SKM-1 treated with dmso at 0.1 percent for 144 hours (cell line): ENCODE results near the gene ABI3.
"Not testable (repeated sequence)": the region's sequence is repeated elsewhere in the genome, so short reads cannot be mapped to it uniquely, and the experiment has no call there.

Source experiments
- DNase-seq: peaks from one replicate; lab custom pipeline; 2025; ENCODE audit not compliant: unreplicated experiment; lab: John Stamatoyannopoulos, UW

The ABI3 gene

DNA sequence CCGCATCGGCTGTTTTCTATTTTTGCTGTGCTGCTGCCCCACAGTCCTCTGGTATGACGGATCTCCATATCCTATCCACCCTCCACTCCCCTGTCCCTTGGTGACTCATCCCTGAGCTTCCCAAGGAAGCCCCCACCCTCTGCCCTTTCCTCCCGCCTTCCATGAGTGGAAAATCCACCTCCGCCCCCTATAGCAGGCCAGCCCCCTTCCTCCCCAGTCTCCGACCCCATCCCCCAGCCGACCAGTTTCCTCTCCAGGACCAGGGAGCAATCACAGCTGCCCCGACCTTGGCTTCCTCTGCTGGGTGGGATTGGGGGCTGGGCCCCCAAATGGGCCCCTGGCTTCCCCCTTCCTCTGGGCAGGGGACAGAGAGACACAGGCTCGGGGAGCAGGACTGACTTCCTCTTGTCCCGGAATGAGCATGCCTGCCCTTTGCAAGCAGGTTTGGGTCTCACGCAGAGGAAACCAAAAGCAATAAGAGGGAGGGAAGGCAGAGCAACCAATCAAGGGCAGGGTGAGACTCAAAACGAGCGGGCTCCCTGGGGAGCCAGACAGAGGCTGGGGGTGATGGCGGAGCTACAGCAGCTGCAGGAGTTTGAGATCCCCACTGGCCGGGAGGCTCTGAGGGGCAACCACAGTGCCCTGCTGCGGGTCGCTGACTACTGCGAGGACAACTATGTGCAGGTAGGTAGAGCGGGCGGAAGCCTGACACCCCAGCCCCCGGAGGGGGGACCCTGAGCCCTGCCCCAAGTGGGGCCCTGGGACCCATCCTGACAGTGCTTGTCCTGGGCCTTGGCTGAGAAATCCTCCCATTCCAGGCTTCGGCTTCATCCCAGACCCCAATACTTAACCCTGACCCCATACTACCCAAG lies at the start of gene ABI3, which contains the start of gene GNGT2:
ABI3 (plus strand) TSS at position 550 of the 872 bp plus-strand sequence; CDS start at position 568, 18 bp downstream.
GNGT2 (minus strand) TSS at position 417 of the 872 bp plus-strand sequence. CDS start 3,152 bp downstream, outside the sequence.
- DNase-seq = peak; percentile 72

DNA sequence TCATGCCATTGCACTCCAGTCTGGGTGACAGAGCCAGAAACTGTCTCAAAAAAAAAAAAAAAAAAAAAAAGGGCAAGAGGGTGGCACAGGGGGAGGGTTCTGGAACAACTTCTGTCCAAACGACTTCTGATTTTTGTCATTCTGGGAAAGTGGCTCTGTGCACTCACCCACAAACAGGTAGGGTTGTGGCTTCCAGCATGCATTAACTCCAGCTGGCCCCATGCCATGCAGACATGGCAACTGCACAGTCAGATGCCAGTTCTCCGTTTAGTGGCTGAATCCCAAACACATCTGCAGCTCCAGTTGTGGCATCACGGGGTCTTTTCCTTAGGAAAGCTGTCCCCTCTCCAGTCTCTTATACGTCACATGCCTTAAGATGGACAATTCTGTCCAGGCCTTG lies 47.6 kb upstream of the ABI3 start:
- DNase-seq = no peak

GRCh38 chr17:49165143-49165542 lies 45.4 kb upstream of the ABI3 start:
- DNase-seq = no peak

GRCh38 chr17:49168706-49169105 lies 41.8 kb upstream of the ABI3 start:
- DNase-seq = no peak

DNA sequence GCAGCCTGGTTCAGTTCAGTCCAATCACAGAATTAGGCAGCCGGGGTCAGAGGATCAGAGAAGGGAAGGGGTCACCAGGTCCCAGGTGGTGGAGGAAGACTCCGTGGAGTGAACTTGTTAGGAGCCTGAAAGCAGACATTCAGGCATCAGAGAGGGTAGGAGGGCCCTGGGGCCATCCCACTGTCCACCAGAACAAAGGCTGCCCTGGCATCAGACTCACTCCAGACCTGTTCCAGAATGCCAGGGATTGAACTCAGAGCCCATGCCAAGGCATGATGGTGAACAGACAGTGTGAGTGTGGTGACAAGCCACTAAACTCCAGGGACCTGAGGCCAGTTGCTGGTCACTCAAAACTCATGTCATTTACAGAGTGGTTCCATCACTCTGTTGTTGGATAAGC lies 40.3 kb upstream of the ABI3 start:
- DNase-seq = no peak

- DNase-seq = not testable (repeated sequence)
Measured at GRCh38 chr17:49170711-49171110, 39.8 kb upstream of the ABI3 start.

GRCh38 chr17:49175978-49176377 lies 34.5 kb upstream of the ABI3 start:
- not testable (repeated sequence) for DNase-seq

DNA sequence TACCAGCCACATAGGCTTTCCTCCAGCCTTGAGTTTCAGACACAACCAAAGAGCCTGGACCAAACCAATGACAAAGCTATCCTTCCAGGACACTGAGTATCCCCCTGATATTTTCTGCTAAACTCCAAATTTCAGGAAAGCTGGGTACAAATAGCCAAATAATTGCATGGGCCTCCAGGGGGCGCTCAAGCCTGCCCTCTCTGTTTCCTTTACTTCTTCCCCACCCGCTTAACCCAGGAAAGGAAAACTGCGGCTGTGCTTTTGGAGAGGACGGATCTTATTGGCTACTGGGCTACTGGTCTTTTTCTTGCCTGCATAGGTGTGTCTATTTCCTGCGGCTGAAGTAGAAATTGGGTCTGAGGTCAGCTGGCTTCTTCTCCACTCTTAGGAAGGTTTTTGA lies 30.2 kb upstream of the ABI3 start:
- peak; percentile 73 for DNase-seq

DNA sequence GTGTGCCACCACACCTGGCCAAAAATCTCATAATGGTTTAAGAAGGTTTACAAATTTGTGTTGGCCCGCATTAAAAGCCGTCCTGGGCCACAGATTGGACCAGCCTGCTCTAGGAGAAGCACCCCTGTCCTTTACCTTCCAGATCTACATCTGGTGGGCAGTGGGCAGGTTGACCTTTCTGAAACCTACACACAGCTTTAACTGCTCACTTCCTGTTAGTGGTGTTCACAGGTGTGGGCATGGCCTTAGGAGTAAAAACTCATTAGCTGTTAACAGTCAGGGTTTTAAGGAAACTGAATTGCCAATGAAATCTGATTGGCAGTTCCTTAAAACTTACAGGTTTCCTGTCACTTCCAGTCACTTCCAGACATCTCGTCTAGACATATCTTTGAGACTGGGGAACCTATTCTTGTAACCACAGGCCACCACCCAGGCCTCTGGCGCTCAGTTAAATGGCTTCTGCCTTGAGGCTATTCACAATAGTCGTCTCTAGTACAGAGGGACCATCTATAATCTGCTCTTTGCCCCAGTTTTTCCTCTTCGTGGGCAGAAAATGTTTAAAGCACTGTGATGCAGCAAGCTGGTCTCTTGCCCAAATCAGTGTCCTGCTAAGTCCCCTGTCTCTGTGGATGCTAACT lies 29.4 kb upstream of the ABI3 start:
- DNase-seq = no peak

DNA sequence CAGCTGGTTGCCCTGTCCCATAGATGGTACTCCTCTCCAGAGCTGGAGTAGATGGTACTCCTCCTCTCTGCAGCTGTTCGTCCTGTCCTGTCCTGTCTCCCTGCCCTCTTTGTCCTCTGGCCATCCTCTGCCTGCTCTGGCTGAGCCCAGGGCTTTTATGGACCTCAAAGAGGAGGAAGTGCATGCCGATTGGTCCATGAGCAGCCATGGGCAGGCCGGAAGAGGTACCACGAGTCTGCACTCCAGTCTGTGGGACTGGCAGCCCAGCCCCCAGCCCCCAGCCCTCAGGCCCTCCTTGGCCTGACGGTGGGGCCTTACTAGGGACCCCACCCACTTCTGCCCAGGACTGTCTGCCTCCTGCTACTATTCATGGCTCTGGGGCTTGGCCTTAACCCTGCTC lies 27.2 kb upstream of the ABI3 start:
- no peak for DNase-seq

DNA sequence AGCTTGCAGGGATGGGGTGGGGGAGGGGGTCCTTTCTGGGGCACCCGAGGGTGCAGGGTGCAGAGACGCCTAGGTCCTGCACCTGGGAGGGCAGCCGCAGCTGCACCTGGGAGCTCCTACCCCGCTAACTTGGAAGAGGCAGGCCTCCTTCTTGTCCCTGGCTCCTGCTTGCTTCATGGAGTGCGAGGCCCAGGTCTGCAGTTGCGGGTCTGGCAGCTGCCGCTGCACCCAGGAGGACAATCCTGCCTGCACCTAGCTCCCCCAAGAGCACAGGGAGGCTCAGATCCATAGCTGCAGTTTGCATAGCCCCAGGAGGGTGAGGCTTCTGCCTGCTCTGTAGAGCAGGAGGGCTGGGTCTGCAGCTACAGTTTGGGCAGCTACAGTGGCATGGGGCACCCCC lies 26.7 kb upstream of the ABI3 start:
- no peak for DNase-seq

- DNase-seq = not testable (repeated sequence)
Measured at GRCh38 chr17:49184522-49184921, 26.0 kb upstream of the ABI3 start.

DNA sequence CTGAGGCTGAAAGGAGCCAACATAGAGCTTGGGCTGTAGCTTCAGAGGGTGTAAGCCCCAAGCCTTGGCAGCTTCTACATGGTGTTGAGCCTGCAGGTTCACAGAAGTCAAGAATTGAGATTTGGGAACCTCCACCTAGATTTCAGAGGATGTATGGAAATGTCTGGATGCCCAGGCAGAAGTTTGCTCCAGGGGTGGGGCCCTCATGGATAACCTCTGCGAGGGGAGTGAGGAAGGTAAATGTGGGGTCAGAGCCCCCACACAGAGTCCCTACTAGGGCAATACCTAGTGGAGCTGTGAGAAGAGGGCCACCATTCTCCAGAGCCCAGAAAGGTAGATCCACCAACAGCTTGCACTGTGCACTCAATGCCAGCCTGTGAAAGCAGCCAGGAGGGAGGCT lies 25.1 kb upstream of the ABI3 start:
- DNase-seq = not testable (repeated sequence)

DNA sequence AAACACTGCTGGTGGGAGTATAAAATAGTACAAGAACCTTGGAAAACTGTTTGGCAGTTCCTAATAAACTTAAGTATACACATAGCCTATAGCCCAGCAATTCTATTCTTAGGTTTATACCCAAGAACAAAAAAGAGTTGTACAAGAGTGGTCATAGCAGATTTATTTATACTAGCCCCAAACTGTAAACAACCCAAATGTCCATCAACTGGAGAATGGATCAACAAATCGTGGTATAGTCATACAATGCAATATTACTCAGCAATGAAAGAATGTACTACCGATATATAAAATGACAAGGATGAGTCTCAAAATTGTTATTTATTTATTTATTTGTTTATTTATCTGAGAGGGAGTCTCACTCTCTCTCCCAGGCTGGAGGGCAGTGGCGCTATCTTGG lies 23.2 kb upstream of the ABI3 start:
- no peak for DNase-seq

DNA sequence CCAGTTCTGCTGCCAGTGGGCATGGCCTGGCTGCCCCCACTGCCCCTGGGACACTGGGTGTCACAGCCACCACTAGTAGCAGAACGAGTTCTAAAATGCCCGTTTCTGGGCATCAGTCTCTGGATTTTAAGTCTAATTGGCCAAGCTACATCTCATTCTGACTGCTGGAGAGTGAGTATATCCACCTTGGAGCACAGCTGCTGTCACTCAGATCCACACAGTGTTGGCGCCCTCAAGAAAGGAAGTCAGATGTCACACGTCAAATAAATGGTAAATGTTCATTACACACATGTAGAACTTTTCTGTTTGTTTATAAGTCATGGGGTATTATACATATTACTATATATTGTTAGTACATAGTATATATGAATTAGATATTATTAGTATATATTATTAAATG lies 19.6 kb upstream of the ABI3 start:
- DNase-seq = no peak

GRCh38 chr17:49191409-49191916 lies 19.0 kb upstream of the ABI3 start:
- DNase-seq = no peak

DNA sequence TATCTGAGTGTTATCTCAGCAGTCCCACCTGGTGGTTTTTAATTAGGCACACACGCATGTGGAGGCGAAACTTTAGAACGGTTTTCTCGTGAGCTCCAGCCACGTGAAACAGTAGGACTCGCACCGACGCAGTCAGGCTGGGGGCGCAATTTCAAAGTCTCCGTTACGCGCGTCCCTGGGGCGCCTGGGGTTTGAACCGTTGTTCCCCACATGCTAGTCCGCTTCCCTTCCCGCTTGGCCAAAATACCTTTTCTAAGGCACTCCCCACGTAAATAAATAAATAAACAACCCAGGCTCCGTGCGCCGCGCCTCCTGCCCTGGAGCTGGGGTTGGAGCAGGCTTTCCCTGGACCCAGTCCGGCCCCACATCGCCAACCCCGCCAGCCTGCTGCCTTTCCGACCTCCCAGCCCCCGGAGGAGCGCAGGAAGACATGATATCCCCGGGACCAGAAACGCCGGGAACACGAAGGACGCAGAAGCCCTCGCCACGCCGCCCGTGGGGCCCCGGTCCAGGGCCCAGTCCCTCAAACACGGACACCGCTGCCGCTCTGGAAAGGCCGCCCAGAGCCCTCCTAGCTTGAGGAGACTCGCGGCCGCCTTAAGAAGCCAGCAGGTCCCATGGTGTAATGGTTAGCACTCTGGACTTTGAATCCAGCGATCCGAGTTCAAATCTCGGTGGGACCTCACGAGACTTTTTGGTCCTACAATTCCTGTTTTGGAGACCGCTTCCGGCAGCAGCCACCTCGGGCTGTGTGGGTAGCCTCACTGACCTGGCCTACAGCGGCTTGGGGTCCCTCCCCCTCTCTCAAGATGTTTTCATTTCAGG lies 18.4 kb upstream of the ABI3 start:
- peak; percentile 72 for DNase-seq

DNA sequence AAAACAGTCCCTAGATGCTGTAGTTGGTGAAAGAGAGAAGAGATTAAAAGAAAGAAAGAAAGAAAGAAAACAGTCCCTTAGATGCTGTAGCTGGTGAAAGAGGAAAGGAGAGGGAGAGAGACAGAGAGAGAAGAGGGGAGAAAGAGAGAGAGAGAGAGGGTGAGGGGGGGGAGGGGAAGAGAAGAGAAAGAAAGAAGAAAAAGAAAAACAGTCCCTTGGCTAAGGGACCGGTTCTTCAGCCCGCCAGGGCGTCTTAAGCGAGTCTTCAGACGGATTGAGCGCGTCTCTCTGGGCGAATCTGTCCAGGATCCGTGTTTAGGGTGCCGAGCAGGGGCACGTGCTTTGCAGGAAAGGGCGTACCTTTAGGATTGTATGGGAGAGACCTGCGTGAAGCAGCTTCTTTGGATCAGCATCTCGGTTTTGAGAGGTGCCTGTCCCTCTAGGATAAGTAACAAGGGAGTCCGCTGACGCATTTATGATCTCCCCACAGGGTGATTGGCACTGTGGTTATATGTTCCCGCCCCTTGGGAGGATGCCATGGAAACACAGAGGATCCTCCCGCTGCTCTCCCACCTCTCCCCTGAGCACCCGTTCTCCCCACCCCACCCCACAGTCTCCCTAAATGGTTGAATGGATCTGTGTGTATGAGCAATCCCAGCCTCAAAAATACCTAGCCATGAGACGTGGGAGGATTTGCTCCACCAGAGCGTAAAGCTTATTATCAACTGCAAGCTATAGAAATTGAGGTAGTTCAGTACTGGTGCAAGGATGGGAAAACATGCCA lies 16.8 kb upstream of the ABI3 start:
- peak; percentile 66 for DNase-seq

DNA sequence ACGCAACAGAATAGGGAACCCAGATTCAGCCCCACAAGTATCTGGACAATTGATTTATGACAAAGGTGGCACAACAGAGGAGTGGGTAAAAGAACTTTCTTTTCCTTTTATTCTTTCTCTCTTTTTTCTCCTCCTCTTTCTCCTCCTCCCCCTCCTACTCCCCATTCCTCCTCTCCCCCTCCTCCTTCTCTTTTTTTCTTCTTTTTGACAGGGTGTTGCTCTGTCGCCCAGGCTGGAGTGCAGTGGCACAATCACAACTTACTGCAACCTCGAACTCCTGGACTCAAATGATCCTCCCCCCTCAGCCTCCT lies 16.3 kb upstream of the ABI3 start:
- DNase-seq = no peak

DNA sequence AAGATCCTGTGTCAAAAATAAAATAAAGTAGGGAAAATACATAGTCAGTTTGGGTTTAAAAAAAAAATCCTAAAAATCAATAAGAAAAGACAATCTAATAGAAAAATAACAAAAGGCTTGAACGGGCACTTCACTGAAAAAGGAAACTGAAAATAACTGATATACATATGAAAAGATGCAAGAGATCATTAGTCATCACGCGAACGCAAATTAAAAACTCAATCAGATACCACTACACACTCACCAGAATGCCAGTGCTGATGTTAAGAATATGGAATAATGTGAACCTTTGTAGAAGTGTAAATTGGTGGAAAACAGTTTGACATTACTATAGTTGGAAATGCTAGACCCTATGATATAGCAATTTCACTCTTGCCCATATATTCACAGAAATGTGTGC lies 14.8 kb upstream of the ABI3 start:
- no peak for DNase-seq

DNA sequence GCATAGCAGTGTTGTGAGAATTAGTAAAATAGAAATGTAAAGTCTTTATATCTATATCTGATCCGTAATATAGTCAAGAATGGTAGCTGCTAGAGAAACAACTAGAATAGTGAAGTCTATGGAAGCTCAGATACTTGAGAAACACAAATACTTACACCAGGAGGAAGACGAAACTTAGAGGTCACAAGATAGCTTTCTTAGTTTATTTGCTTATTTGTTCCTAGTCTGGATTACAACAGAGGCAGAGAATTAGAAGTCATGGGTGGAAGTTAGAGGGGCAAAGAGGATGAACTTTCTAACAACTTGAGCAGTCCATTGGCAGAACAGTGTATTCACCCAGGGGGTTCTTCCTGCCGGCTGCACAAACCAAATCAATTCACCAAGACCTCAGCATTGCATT lies 14.0 kb upstream of the ABI3 start:
- DNase-seq = no peak
